GM18909 (cell line): ENCODE measurements around the gene LGALSL.
A peak's percentile ranks its signal among the peaks of the same experiment; 100 is the strongest.

Experiments used
- ATAC-seq: cut with Tn5 transposase; IDR thresholded peaks from one replicate; pipeline ENCODE4 v1.9.1; 2021; ENCODE audit warnings: mild to moderate bottlenecking; ENCODE audit not compliant: unreplicated experiment, poor library complexity

LGALSL gene

GRCh38 chr2:64453770-64454385 lies at the start of gene LGALSL:
Gene LGALSL (plus strand): TSS chr2:64454162. CDS start chr2:64454546, 384 bp downstream.
- peak; percentile 69 for ATAC-seq

GRCh38 chr2:64404743-64405142 lies 49.2 kb upstream of the LGALSL start:
- no peak for ATAC-seq

GRCh38 chr2:64405581-64406406 lies 48.2 kb upstream of the LGALSL start:
- no peak for ATAC-seq

GRCh38 chr2:64406407-64406774 lies 47.6 kb upstream of the LGALSL start:
- no peak for ATAC-seq

- ATAC-seq: no peak
Measured at GRCh38 chr2:64408031-64408430, 45.9 kb upstream of the LGALSL start.

GRCh38 chr2:64410671-64411070 lies 43.3 kb upstream of the LGALSL start:
- ATAC-seq: no peak

- ATAC-seq: no peak
Measured at GRCh38 chr2:64412671-64413070, 41.3 kb upstream of the LGALSL start.

- ATAC-seq: no peak
Measured at GRCh38 chr2:64414736-64415435, 39.1 kb upstream of the LGALSL start.

GRCh38 chr2:64417624-64418023 lies 36.3 kb upstream of the LGALSL start:
- no peak for ATAC-seq

- ATAC-seq: no peak
Measured at GRCh38 chr2:64419596-64420165, 34.3 kb upstream of the LGALSL start.

GRCh38 chr2:64420677-64421076 lies 33.3 kb upstream of the LGALSL start:
- no peak for ATAC-seq

- no peak for ATAC-seq
Measured at GRCh38 chr2:64421201-64421600, 32.8 kb upstream of the LGALSL start.

GRCh38 chr2:64422466-64422865 lies 31.5 kb upstream of the LGALSL start:
- ATAC-seq: no peak

GRCh38 chr2:64423303-64423702 lies 30.7 kb upstream of the LGALSL start:
- no peak for ATAC-seq

- no peak for ATAC-seq
Measured at GRCh38 chr2:64424416-64424987, 29.5 kb upstream of the LGALSL start.

GRCh38 chr2:64426183-64426952 lies 27.6 kb upstream of the LGALSL start:
- ATAC-seq: no peak

- ATAC-seq: no peak
Measured at GRCh38 chr2:64434039-64434657, 19.8 kb upstream of the LGALSL start.

- ATAC-seq: no peak
Measured at GRCh38 chr2:64437883-64438282, 16.1 kb upstream of the LGALSL start.

- no peak for ATAC-seq
Measured at GRCh38 chr2:64439194-64439593, 14.8 kb upstream of the LGALSL start.
